ENCODE results near the gene SHLD1.

Gene SHLD1

DNA sequence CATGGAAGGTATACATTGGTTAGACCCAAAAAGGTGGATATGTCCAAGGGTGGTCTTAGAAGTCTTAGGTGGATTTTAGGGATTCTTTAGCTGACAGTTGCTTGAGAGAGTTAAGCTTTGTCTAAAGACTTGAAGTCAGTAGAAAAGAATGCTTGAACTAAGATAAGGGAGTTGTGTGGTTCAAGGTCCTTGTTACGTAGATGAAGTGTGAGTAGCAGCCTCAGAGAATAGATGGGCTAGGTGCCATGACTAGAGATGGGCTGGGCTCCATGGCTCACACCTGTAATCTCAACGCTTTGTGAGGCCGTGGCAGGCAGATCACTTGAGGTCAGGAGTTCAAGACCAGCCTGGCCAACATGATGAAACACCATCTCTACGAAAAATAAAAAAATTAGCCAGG lies 1.7 kb downstream of the SHLD1 start:
- H3K4me3 ChIP-seq (ENCODE audit: low read depth, low read length): no peak overlapping the region

DNA sequence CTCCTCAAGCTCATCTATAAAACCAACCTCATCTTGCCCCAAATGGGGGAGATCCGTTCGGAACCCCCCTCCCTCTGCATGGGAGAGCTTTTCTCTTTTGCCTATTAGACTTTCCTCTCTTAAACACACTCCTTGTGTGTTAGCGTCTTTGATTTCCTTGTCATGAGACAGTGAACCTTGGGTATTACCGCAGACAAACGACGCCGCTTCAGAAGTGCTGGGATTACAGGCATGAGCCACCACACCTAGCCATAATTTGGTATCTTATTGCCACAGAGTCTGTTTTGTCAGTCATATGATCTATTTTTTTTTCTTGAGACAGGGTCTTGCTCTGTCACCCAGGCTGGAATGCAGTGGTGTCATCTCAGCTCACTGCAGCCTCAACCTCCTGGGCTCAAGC lies 3.6 kb downstream of the SHLD1 start:
- TF ChIP-seq, protein P1, sequence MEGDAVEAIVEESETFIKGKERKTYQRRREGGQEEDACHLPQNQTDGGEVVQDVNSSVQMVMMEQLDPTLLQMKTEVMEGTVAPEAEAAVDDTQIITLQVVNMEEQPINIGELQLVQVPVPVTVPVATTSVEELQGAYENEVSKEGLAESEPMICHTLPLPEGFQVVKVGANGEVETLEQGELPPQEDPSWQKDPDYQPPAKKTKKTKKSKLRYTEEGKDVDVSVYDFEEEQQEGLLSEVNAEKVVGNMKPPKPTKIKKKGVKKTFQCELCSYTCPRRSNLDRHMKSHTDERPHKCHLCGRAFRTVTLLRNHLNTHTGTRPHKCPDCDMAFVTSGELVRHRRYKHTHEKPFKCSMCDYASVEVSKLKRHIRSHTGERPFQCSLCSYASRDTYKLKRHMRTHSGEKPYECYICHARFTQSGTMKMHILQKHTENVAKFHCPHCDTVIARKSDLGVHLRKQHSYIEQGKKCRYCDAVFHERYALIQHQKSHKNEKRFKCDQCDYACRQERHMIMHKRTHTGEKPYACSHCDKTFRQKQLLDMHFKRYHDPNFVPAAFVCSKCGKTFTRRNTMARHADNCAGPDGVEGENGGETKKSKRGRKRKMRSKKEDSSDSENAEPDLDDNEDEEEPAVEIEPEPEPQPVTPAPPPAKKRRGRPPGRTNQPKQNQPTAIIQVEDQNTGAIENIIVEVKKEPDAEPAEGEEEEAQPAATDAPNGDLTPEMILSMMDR (IDR thresholded peaks at IDR 0.05; ENCODE audit: low read depth, low read length): no peak
- H3K4me3 ChIP-seq (ENCODE audit: low read depth, low read length): no peak overlapping the region

More for the DNA sequence above, 1.7 kb downstream of the SHLD1 start:
- TF ChIP-seq, protein P1 (IDR thresholded peaks at IDR 0.05; ENCODE audit: low read depth, low read length): no peak

- TF ChIP-seq, protein P1 (IDR thresholded peaks at IDR 0.05; ENCODE audit: low read depth, low read length): no peak
- H3K4me3 ChIP-seq (ENCODE audit: low read depth, low read length): no peak overlapping the region
Measured at GRCh38 chr20:5757949-5758348, 7.7 kb downstream of the SHLD1 start.

DNA sequence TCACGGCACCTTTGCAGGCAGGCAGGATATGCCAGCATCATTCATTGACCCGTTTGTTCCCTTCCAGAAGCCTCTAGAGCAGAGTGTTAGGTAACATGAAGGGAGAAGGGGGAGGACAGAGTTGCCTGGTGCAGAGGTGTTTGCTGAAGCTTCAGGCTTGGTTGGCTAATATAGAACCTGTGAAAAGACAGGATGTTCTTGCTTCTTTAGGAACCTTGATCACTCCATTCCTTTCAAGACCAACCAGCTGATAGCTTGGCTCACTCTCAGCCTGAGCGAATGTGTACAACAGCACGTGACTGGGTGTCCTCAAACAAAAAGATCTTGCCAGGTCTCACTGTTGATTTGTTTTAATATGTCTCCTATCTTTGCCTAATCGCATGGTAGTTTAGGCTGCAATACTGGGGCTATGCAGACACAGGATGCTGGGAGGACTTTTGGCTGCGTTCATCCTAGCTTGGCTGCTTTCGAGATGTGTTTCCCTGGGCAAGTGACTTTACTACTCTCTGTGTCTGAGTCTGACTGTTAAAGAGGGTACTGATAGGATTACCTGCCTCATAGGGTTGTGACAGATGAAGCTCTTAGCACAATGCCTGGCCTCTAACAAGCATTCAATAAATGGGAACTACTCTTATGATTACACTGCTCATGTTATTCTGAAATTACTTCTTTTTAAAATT lies 16.0 kb downstream of the SHLD1 start:
- H3K4me3 ChIP-seq (ENCODE audit: low read depth, low read length): no peak overlapping the region
- TF ChIP-seq, protein P1 (IDR thresholded peaks at IDR 0.05; ENCODE audit: low read depth, low read length): no peak

DNA sequence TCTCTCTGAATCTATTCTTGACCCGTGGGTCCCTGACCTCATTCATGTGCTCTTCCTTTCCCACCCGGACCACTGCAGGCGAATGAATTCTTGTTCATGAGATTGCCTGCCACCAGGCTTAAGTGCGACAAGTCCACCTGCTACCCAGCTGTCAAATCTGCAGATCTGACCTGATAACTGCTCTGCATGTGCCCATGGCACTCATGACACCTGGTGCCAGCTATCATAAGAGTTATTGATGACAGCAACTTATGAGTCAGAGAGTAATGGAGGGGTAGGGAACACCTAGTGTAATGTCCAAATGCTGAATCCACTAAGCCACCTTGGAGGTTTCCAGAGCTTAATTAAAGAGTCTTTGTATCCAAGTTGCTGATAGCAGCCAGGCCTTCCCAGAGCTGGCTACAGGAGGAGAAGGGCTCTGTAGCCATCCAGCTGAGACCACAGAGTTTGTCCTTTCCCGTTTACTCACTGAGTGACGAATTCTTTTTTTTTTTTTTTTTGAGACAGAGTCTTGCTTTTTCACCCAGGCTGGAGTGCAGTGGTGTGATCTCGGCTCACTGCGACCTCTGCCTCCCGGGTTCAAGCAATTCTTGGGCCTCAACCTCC lies 17.4 kb downstream of the SHLD1 start:
- no peak overlapping the region for H3K4me3 ChIP-seq (ENCODE audit: low read depth, low read length)
- TF ChIP-seq, protein P1 (IDR thresholded peaks at IDR 0.05; ENCODE audit: low read depth, low read length): no peak

DNA sequence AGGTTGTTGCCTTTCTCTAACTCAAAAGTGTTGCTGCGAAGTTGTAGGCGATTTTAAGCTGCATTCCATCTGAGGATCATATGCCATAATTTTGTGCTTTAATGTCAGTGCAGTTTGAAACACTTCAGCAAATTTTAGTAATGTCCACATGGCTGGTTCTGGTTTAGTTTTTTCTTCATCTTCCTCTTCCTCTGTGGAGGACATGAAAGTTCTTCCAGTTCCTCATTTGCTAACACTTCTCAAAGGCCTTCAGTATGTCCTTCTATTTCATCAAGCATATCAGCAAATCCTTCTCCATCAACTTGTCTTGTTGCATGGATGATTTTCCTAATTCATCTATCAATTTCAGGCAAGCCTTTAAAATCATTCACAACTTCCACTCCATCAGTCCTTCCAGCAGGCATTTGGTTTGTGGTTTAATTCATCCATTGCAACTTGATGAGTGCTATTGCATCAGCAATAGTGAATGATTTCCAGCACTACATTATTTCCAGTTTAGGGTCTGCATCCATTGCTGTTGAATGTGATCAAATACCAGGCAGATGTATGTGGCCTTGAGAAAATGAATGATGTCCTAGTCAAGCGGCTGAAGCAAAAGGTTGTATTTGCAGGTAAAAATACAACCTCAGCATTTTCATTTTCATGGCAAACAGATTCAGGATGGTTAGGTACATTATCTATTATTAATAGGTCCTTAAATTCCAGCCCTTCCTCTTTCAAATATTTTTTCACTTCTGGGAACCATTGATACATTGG lies 20.2 kb downstream of the SHLD1 start:
- TF ChIP-seq, protein P1 (IDR thresholded peaks at IDR 0.05; ENCODE audit: low read depth, low read length): no peak
- H3K4me3 ChIP-seq (ENCODE audit: low read depth, low read length): no peak overlapping the region

DNA sequence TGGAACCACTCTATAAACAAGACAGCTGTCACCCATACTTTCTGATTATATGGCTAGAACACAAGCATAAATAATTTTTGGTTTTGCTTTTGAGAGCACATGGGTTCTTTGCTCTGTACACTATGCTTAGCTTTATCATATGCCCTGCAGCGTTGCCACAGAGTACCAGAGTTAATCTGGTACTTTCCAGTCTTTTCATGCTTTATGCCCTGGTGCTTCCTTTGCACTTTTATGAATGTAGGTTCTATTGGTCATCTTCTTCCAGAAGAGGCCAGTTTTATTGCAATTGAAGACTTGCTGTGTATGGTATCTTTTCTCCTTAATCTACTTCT lies 20.8 kb downstream of the SHLD1 start:
- H3K4me3 ChIP-seq (ENCODE audit: low read depth, low read length): no peak overlapping the region
- TF ChIP-seq, protein P1 (IDR thresholded peaks at IDR 0.05; ENCODE audit: low read depth, low read length): no peak
